ENCODE data around the gene CCDC186.

- no peak for TF ChIP-seq POLR2AphosphoS5 (IDR thresholded peaks at IDR 0.05; ENCODE audit: low read depth, low read length)
- TF ChIP-seq POLR2A (IDR thresholded peaks at IDR 0.05; ENCODE audit: low read depth, low read length): no peak
Measured at GRCh38 chr10:114206902-114207301, 32.9 kb upstream of the CCDC186 start.

Data from GM12892 (cell line).